Karpas-422 (cell line): ENCODE results near the gene FREM2. TPM values are rescaled to one million over a fixed set of nuclear protein-coding genes. Genes with fewer than 3 reads are reported as not detected.

Experiments used
- DNase-seq: peaks from one replicate; pipeline ENCODE4 v3.0.0-alpha.2; 2015
- H2AFZ ChIP-seq: fragments of 200-600 bp; sonication (generic); 2 replicates; pipeline ENCODE4 v1.6.1; 2014; ENCODE audit warnings: antibody characterized with exemption, low read length, mixed read lengths
- H3K27ac ChIP-seq: fragments of 200-600 bp; sonication (generic); 2 replicates; pipeline ENCODE4 v1.5.1; 2014; ENCODE audit warnings: mild to moderate bottlenecking, low read length, moderate library complexity
- H3K27me3 ChIP-seq: fragments of 200-600 bp; sonication (generic); 2 replicates; pipeline ENCODE4 v1.6.1; 2014; ENCODE audit warnings: low read length, mixed read lengths
- H3K36me3 ChIP-seq: fragments of 200-600 bp; sonication (generic); 2 replicates; pipeline ENCODE4 v1.6.1; 2014; ENCODE audit warnings: low read length, mixed read lengths; ENCODE audit not compliant: insufficient read depth
- H3K4me1 ChIP-seq: fragments of 200-600 bp; sonication (generic); 2 replicates; pipeline ENCODE4 v1.6.1; 2014; ENCODE audit warnings: mild to moderate bottlenecking, low read length, mixed read lengths
- H3K4me2 ChIP-seq: fragments of 200-600 bp; sonication (generic); 2 replicates; pipeline ENCODE4 v1.6.1; 2014; ENCODE audit warnings: low read length, low read depth, mild to moderate bottlenecking; ENCODE audit not compliant: poor library complexity, severe bottlenecking
- H3K4me3 ChIP-seq: fragments of 200-600 bp; sonication (generic); 2 replicates; pipeline ENCODE4 v1.5.1; 2014; ENCODE audit warnings: mild to moderate bottlenecking, antibody characterized with exemption, low read length, mixed read lengths
- H3K79me2 ChIP-seq: fragments of 200-600 bp; sonication (generic); 2 replicates; pipeline ENCODE4 v1.6.1; 2014; ENCODE audit warnings: mild to moderate bottlenecking, low read length, mixed read lengths
- H3K9ac ChIP-seq: fragments of 200-600 bp; sonication (generic); 2 replicates; pipeline ENCODE4 v1.6.0; 2014; ENCODE audit warnings: low read length
- H3K9me2 ChIP-seq: fragments of 200-600 bp; sonication (generic), shearing (Covaris generic); replicated peaks from 2 replicates; pipeline ENCODE4 v1.6.0; 2014; ENCODE audit warnings: mild to moderate bottlenecking, low read length, moderate library complexity; ENCODE audit not compliant: insufficient read depth
- H3K9me3 ChIP-seq: fragments of 300-700, 200-600 bp; sonication (generic); 2 replicates; pipeline ENCODE4 v1.6.1; 2014; ENCODE audit warnings: low read length, mixed read lengths
- H4K20me1 ChIP-seq: fragments of 200-600 bp; sonication (generic); 2 replicates; pipeline ENCODE4 v1.6.1; 2014; ENCODE audit warnings: mild to moderate bottlenecking, antibody characterized with exemption, low read length, low read depth; ENCODE audit not compliant: insufficient read depth
- total RNA-seq: library from RNA; depleted of rRNA; stranded (reverse); fragments of >200 nt; shearing (Covaris generic); gene quantifications from 2 replicates; pipeline ENCODE4 v1.2.3, GENCODE V29; 2014; ENCODE audit warnings: low replicate concordance; rRNA removed

FREM2 gene, protein sequence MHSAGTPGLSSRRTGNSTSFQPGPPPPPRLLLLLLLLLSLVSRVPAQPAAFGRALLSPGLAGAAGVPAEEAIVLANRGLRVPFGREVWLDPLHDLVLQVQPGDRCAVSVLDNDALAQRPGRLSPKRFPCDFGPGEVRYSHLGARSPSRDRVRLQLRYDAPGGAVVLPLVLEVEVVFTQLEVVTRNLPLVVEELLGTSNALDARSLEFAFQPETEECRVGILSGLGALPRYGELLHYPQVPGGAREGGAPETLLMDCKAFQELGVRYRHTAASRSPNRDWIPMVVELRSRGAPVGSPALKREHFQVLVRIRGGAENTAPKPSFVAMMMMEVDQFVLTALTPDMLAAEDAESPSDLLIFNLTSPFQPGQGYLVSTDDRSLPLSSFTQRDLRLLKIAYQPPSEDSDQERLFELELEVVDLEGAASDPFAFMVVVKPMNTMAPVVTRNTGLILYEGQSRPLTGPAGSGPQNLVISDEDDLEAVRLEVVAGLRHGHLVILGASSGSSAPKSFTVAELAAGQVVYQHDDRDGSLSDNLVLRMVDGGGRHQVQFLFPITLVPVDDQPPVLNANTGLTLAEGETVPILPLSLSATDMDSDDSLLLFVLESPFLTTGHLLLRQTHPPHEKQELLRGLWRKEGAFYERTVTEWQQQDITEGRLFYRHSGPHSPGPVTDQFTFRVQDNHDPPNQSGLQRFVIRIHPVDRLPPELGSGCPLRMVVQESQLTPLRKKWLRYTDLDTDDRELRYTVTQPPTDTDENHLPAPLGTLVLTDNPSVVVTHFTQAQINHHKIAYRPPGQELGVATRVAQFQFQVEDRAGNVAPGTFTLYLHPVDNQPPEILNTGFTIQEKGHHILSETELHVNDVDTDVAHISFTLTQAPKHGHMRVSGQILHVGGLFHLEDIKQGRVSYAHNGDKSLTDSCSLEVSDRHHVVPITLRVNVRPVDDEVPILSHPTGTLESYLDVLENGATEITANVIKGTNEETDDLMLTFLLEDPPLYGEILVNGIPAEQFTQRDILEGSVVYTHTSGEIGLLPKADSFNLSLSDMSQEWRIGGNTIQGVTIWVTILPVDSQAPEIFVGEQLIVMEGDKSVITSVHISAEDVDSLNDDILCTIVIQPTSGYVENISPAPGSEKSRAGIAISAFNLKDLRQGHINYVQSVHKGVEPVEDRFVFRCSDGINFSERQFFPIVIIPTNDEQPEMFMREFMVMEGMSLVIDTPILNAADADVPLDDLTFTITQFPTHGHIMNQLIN (N-terminal part only)
- not detected in 2 replicates for total RNA-seq

GRCh38 chr13:38686577-38687245, at the start of gene FREM2:
Gene FREM2, plus strand, starts transcription at chr13:38687077. Its CDS starts 268 bp downstream, at chr13:38687345.
- no peak within 1 kb of the TSS for H3K9ac ChIP-seq
- no peaks in the 10 kb centered on the region for H3K27me3 ChIP-seq
- H3K79me2 ChIP-seq = no peaks in the 10 kb centered on the region
- H3K27ac ChIP-seq = no peak within 1 kb of the TSS
- no peaks in the 10 kb centered on the region for H3K4me1 ChIP-seq
- no peaks in the 10 kb centered on the region for H3K9me2 ChIP-seq
- H3K4me3 ChIP-seq = no peak within 1 kb of the TSS
- no peaks in the 10 kb centered on the region for H4K20me1 ChIP-seq
- no peak for DNase-seq
- H3K36me3 ChIP-seq = no peaks in the 10 kb centered on the region
- no peak within 1 kb of the TSS for H3K4me2 ChIP-seq
- H2AFZ ChIP-seq = no peak within 1 kb of the TSS
- H3K9me3 ChIP-seq = no peaks in the 10 kb centered on the region

- no peak overlapping the region for H3K4me2 ChIP-seq
- H3K4me3 ChIP-seq = no peak overlapping the region
- no peaks in the 10 kb centered on the region for H3K9me2 ChIP-seq
- H3K27me3 ChIP-seq = no peaks in the 10 kb centered on the region
- no peak overlapping the region for H3K27ac ChIP-seq
- H3K79me2 ChIP-seq = no peaks in the 10 kb centered on the region
- H2AFZ ChIP-seq = no peak overlapping the region
- no peak for DNase-seq
- no peaks in the 10 kb centered on the region for H3K4me1 ChIP-seq
- no peak overlapping the region for H3K9ac ChIP-seq
- no peaks in the 10 kb centered on the region for H4K20me1 ChIP-seq
- no peaks in the 10 kb centered on the region for H3K9me3 ChIP-seq
- H3K36me3 ChIP-seq = no peaks in the 10 kb centered on the region
Measured at GRCh38 chr13:38637576-38637975, 49.3 kb upstream of the FREM2 start.

DNA sequence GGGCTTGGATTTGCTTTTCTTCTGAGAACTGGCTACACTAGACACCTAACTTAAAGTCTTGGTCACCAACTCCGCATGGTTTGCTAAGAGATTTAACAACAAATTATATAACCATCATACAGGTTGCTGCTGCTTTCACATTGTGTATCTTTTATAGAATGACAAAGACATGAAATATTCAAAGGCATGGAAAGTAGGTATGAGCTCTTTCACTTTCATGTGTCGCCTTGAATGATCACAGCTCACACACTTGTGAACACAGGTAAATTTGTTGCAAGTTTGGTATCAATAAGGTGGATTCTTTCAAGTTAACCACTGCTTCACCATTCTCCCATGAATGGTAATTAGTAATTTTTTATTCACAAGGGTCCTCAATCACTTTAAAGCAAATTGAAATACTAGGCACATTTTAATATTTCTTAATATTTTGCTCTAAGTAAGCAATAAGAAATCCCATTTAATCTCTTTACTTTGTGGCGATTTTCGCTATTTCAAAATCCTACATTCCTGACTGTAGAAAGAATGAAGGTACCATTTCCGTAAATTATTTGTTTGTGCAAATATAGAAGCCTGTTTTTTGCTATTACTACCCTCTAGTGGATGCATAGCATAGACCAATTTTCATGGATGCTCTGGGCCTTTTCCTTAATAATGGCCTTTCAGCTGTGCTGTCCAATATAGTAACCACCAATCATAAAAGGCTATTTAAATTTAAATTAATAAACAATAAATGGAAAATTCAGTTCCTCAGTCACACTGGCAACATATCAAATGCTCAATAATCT, 45.5 kb upstream of the FREM2 start:
- Histone ChIP-seq H4K20me1 (no peaks in the 10 kb centered on the region), H3K9me3 (no peaks in the 10 kb centered on the region), H3K36me3 (no peaks in the 10 kb centered on the region), H3K4me2 (no peak overlapping the region), H3K27me3 (no peaks in the 10 kb centered on the region), H3K4me3 (no peak overlapping the region), H3K27ac (no peak overlapping the region), H3K9ac (no peak overlapping the region), H3K4me1 (no peaks in the 10 kb centered on the region), H2AFZ (no peak overlapping the region), H3K9me2 (no peaks in the 10 kb centered on the region), H3K79me2 (no peaks in the 10 kb centered on the region)
- no peak for DNase-seq

GRCh38 chr13:38647312-38647711, 39.6 kb upstream of the FREM2 start:
- Histone ChIP-seq H3K9me3 (no peaks in the 10 kb centered on the region), H3K9me2 (no peaks in the 10 kb centered on the region), H3K4me3 (no peak overlapping the region), H3K9ac (no peak overlapping the region), H4K20me1 (no peaks in the 10 kb centered on the region), H3K4me2 (no peak overlapping the region), H3K27ac (no peak overlapping the region), H2AFZ (no peak overlapping the region), H3K27me3 (no peaks in the 10 kb centered on the region), H3K4me1 (no peaks in the 10 kb centered on the region), H3K36me3 (no peaks in the 10 kb centered on the region), H3K79me2 (no peaks in the 10 kb centered on the region)
- DNase-seq = no peak

DNA sequence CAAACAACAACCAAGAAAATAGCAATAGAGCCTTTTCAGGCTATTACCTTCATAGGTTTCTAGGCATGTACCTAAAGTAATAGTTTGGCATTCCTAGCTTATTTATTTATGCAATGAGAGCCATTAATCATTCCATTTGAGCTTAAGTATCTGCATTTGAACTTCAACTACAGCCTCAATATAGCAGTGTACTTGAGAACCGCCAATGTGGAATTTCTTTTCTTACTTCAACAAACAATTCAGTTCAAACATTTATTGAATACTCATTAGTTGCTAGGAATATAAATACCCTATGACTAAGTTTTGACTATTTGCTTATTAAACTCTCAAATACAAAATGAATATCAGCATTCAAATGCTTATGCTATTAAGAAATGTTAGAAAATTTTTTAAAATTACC, 38.0 kb upstream of the FREM2 start:
- no peaks in the 10 kb centered on the region for H3K36me3 ChIP-seq
- no peak overlapping the region for H3K27ac ChIP-seq
- no peaks in the 10 kb centered on the region for H3K4me1 ChIP-seq
- no peak overlapping the region for H3K4me3 ChIP-seq
- DNase-seq = no peak
- H3K4me2 ChIP-seq = no peak overlapping the region
- H3K9ac ChIP-seq = no peak overlapping the region
- no peaks in the 10 kb centered on the region for H3K79me2 ChIP-seq
- no peaks in the 10 kb centered on the region for H3K27me3 ChIP-seq
- H3K9me2 ChIP-seq = no peaks in the 10 kb centered on the region
- no peaks in the 10 kb centered on the region for H3K9me3 ChIP-seq
- H4K20me1 ChIP-seq = no peaks in the 10 kb centered on the region
- no peak overlapping the region for H2AFZ ChIP-seq

- no peaks in the 10 kb centered on the region for H3K36me3 ChIP-seq
- no peaks in the 10 kb centered on the region for H4K20me1 ChIP-seq
- H3K79me2 ChIP-seq = no peaks in the 10 kb centered on the region
Measured at GRCh38 chr13:38656699-38657098, 30.2 kb upstream of the FREM2 start.

DNA sequence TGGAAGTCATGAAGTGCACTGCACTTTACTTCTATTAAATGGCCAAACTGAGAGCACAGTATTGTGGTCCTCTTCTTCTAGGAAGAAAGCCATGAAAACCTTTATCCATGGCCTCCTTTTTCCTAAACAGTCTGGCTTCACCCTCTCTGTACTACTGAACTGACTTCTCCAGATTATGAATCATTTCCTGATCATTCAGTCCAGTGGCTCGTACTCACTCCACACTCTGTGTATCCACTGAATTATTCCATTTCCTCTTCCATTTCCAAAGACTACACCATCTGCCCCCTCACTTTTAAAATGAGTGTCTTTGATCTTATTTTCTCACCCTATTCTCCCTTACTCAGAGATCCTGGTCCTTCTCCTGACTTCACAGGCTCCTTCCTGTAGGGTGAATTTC, 29.7 kb upstream of the FREM2 start:
- H3K9ac ChIP-seq = no peak overlapping the region
- H3K4me1 ChIP-seq = no peaks in the 10 kb centered on the region
- H3K4me2 ChIP-seq = no peak overlapping the region
- H3K36me3 ChIP-seq = no peaks in the 10 kb centered on the region
- no peak overlapping the region for H3K27ac ChIP-seq
- DNase-seq = no peak
- no peaks in the 10 kb centered on the region for H3K9me3 ChIP-seq
- no peak overlapping the region for H2AFZ ChIP-seq
- no peaks in the 10 kb centered on the region for H3K9me2 ChIP-seq
- H3K27me3 ChIP-seq = no peaks in the 10 kb centered on the region
- no peaks in the 10 kb centered on the region for H4K20me1 ChIP-seq
- H3K79me2 ChIP-seq = no peaks in the 10 kb centered on the region
- H3K4me3 ChIP-seq = no peak overlapping the region

More at GRCh38 chr13:38656699-38657098, 30.2 kb upstream of the FREM2 start:
- Histone ChIP-seq H3K9me2 (no peaks in the 10 kb centered on the region), H3K4me3 (no peak overlapping the region), H3K27ac (no peak overlapping the region), H3K9ac (no peak overlapping the region), H3K4me1 (no peaks in the 10 kb centered on the region), H3K27me3 (no peaks in the 10 kb centered on the region), H2AFZ (no peak overlapping the region), H3K4me2 (no peak overlapping the region), H3K9me3 (no peaks in the 10 kb centered on the region)
- DNase-seq = no peak
